DOHH2 (cell line): ENCODE data around the gene USH2A.

Experiments
- CTCF ChIP-seq: fragments of 200-600 bp; sonication (generic); IDR thresholded peaks from one replicate; pipeline ENCODE4 v1.5.1; 2014; ENCODE audit warnings: antibody characterized with exemption, mild to moderate bottlenecking, low read depth, low read length; ENCODE audit not compliant: poor library complexity, severe bottlenecking
- EZH2phosphoT487 ChIP-seq: fragments of 200-600 bp; sonication (generic); IDR thresholded peaks from 2 replicates; pipeline ENCODE4 v1.6.1; 2017; ENCODE audit warnings: borderline replicate concordance, mild to moderate bottlenecking, antibody characterized with exemption, low read length, moderate library complexity, mixed read lengths

GRCh38 chr1:216258856-216259255 is 164.4 kb downstream of the USH2A start:
- no peak for TF ChIP-seq CTCF
- no peak for TF ChIP-seq EZH2phosphoT487
